ENCODE data around the gene KNSTRN.

- TF ChIP-seq YY1 (IDR thresholded peaks at IDR 0.05; ENCODE audit: insufficient read depth, insufficient read length) (no peak), ZNF274 (IDR thresholded peaks at IDR 0.05; ENCODE audit: low read depth, low read length) (no peak), SUZ12 (IDR thresholded peaks at IDR 0.05; ENCODE audit: extremely low read depth, insufficient read depth, insufficient read length) (no peak)
Observed at GRCh38 chr15:40380636-40381035, 1.9 kb upstream of the KNSTRN start.

All from NT2/D1 (cell line).